CD1c-positive myeloid dendritic cell (primary cell): ENCODE results near the gene ATP5F1E.

Experiments
- DNase-seq: peaks from one replicate; pipeline ENCODE4 v3.0.0-alpha.2; 2016; ENCODE audit errors: extremely low spot score

Gene ATP5F1E

GRCh38 chr20:59005523-59006166 lies 26.5 kb downstream of the ATP5F1E start:
- peak; percentile 24 for DNase-seq

- DNase-seq = peak; percentile 92
These were observed 27.2 kb downstream of the ATP5F1E start for GRCh38 chr20:59004763-59005522.

GRCh38 chr20:59004493-59004762 lies 27.7 kb downstream of the ATP5F1E start:
- peak; percentile 94 for DNase-seq

GRCh38 chr20:59003836-59004492 lies 28.2 kb downstream of the ATP5F1E start:
- DNase-seq = no peak

- no peak for DNase-seq
These were observed 29.2 kb downstream of the ATP5F1E start for GRCh38 chr20:59002874-59003399.

- no peak for DNase-seq
These were observed 29.7 kb downstream of the ATP5F1E start for GRCh38 chr20:59002388-59002787.

GRCh38 chr20:59001449-59002171 lies 30.5 kb downstream of the ATP5F1E start:
- peak; percentile 14 for DNase-seq

GRCh38 chr20:59001068-59001448 lies 31.1 kb downstream of the ATP5F1E start:
- DNase-seq = no peak

GRCh38 chr20:59000326-59000725 lies 31.8 kb downstream of the ATP5F1E start:
- DNase-seq = no peak

- no peak for DNase-seq
These were observed 33.5 kb downstream of the ATP5F1E start for GRCh38 chr20:58998656-58999055.

- DNase-seq = no peak
These were observed 34.9 kb downstream of the ATP5F1E start for GRCh38 chr20:58997141-58997770.

- no peak for DNase-seq
These were observed 35.9 kb downstream of the ATP5F1E start for GRCh38 chr20:58996226-58996611.

- DNase-seq = no peak
These were observed 36.5 kb downstream of the ATP5F1E start for GRCh38 chr20:58995461-58996225.

- DNase-seq = no peak
These were observed 37.6 kb downstream of the ATP5F1E start for GRCh38 chr20:58994390-58995159.

- no peak for DNase-seq
These were observed 38.5 kb downstream of the ATP5F1E start for GRCh38 chr20:58993332-58994248.

- no peak for DNase-seq
These were observed 39.2 kb downstream of the ATP5F1E start for GRCh38 chr20:58992911-58993310.

- no peak for DNase-seq
These were observed 40.4 kb downstream of the ATP5F1E start for GRCh38 chr20:58991715-58992114.

GRCh38 chr20:58990651-58991445 lies 41.3 kb downstream of the ATP5F1E start:
- no peak for DNase-seq
